IPS-NIHi11 (cell line): ENCODE measurements around the gene SMAP2.

Experiments used
- DNase-seq: peaks from one replicate; pipeline ENCODE4 v3.0.0; 2012; ENCODE audit warnings: mixed read lengths, low spot score

SMAP2 gene

GRCh38 chr1:40390857-40391256 is 17.3 kb downstream of the SMAP2 start:
- no peak for DNase-seq

GRCh38 chr1:40391688-40392145 is 18.2 kb downstream of the SMAP2 start:
- DNase-seq = peak; percentile 22

GRCh38 chr1:40392221-40392620 is 18.7 kb downstream of the SMAP2 start:
- peak; percentile 23 for DNase-seq

GRCh38 chr1:40393173-40393572 is 19.6 kb downstream of the SMAP2 start:
- DNase-seq = no peak

- DNase-seq = no peak
Observed at GRCh38 chr1:40394491-40395172, 21.1 kb downstream of the SMAP2 start.

GRCh38 chr1:40395190-40396175 is 22.0 kb downstream of the SMAP2 start:
- DNase-seq = no peak

- DNase-seq = no peak
Observed at GRCh38 chr1:40396420-40396819, 22.9 kb downstream of the SMAP2 start.

- no peak for DNase-seq
Observed at GRCh38 chr1:40397258-40397657, 23.7 kb downstream of the SMAP2 start.

GRCh38 chr1:40399984-40400704 is 26.6 kb downstream of the SMAP2 start:
- DNase-seq = no peak

GRCh38 chr1:40401473-40402201 is 28.1 kb downstream of the SMAP2 start:
- no peak for DNase-seq

GRCh38 chr1:40404670-40405462 is 31.3 kb downstream of the SMAP2 start:
- peak; percentile 41 for DNase-seq

GRCh38 chr1:40405812-40406211 is 32.3 kb downstream of the SMAP2 start:
- DNase-seq = no peak

- no peak for DNase-seq
Observed at GRCh38 chr1:40407453-40407852, 33.9 kb downstream of the SMAP2 start.

- no peak for DNase-seq
Observed at GRCh38 chr1:40409467-40409866, 35.9 kb downstream of the SMAP2 start.

- DNase-seq = no peak
Observed at GRCh38 chr1:40411294-40411693, 37.8 kb downstream of the SMAP2 start.

- no peak for DNase-seq
Observed at GRCh38 chr1:40411843-40412242, 38.3 kb downstream of the SMAP2 start.

GRCh38 chr1:40413527-40414252 is 40.2 kb downstream of the SMAP2 start:
- DNase-seq = no peak

GRCh38 chr1:40414331-40414730 is 40.8 kb downstream of the SMAP2 start:
- DNase-seq = no peak

GRCh38 chr1:40416709-40417108 is 43.2 kb downstream of the SMAP2 start:
- no peak for DNase-seq
